ENCODE results near the gene TMEM229A. TPM values are rescaled to one million over a fixed set of nuclear protein-coding genes. Genes with fewer than 3 reads are reported as not detected.

The TMEM229A gene
- total RNA-seq, 1 experiment from 2014 or later: 0.74 TPM

- POLR2A ChIA-PET: no interaction called here
- TF ChIP-seq JAZF1 (CRISPR knock-in tag; IDR thresholded peaks at IDR 0.05): no peak
- no peak for TF ChIP-seq ELF4 (CRISPR knock-in tag; IDR thresholded peaks at IDR 0.05; ENCODE audit: low read depth)
- TF ChIP-seq ZNF317 (CRISPR knock-in tag; IDR thresholded peaks at IDR 0.05; ENCODE audit: borderline replicate concordance, low read depth): no peak
- no peak for TF ChIP-seq ZNF219 (CRISPR knock-in tag; IDR thresholded peaks at IDR 0.05; ENCODE audit: borderline replicate concordance)
- no peak for TF ChIP-seq ATF6 (CRISPR knock-in tag; IDR thresholded peaks at IDR 0.05)
- TF ChIP-seq IRF2 (CRISPR knock-in tag; IDR thresholded peaks at IDR 0.05; ENCODE audit: borderline replicate concordance, low read depth): no peak
- TF ChIP-seq GABPB1 (CRISPR knock-in tag; IDR thresholded peaks at IDR 0.05): no peak
- TF ChIP-seq IRF1 (CRISPR knock-in tag; IDR thresholded peaks at IDR 0.05): no peak
- TF ChIP-seq E2F5 (CRISPR knock-in tag; IDR thresholded peaks at IDR 0.05): no peak
- no peak for TF ChIP-seq ARID4B (CRISPR knock-in tag; IDR thresholded peaks at IDR 0.05; ENCODE audit: borderline replicate concordance)
- no peak overlapping the region for H3K27ac Mint-ChIP-seq
These were observed 33.9 kb downstream of the TMEM229A start for GRCh38 chr7:123998921-123999320.

GRCh38 chr7:123996327-123996625, 36.6 kb downstream of the TMEM229A start:
- Mint-ChIP-seq H3K4me1 (peaks cover 24% of the 10 kb centered on the region), H3K36me3 (peaks cover 1% of the 10 kb centered on the region; the same call in 1 of the 2 replicates), H3K4me3 (no peak overlapping the region), H3K27me3 (ENCODE audit: low read depth) (no peaks in the 10 kb centered on the region), H3K27ac (no peak overlapping the region), H3K9me3 (peaks cover 6% of the 10 kb centered on the region)
- no peak for TF ChIP-seq FOXK1 (CRISPR knock-in tag; IDR thresholded peaks at IDR 0.05)
- no peak for ATAC-seq
- ChIA-PET POLR2A (no interaction called here), CTCF (no interaction called here)
- DNase-seq (ENCODE audit: low spot score): no peak

More at GRCh38 chr7:123998921-123999320, 33.9 kb downstream of the TMEM229A start:
- H3K4me1 Mint-ChIP-seq: peaks cover 17% of the 10 kb centered on the region
- CTCF ChIA-PET: no interaction called here
- ATAC-seq (no peak), DNase-seq (ENCODE audit: low spot score) (no peak)
- H3K36me3 Mint-ChIP-seq: peaks cover 5% of the 10 kb centered on the region; the same call in 1 of the 2 replicates
- no peak overlapping the region for H3K4me3 Mint-ChIP-seq
- H3K27me3 Mint-ChIP-seq (ENCODE audit: low read depth): no peaks in the 10 kb centered on the region
- peaks cover 20% of the 10 kb centered on the region for H3K9me3 Mint-ChIP-seq

- Mint-ChIP-seq H3K4me1 (peaks cover 24% of the 10 kb centered on the region), H3K36me3 (no peaks in the 10 kb centered on the region), H3K27me3 (ENCODE audit: low read depth) (no peaks in the 10 kb centered on the region), H3K27ac (no peak overlapping the region), H3K4me3 (no peak overlapping the region), H3K9me3 (peaks cover under 1% of the 10 kb centered on the region; the same call in 1 of the 2 replicates)
- no peak for ATAC-seq
- TF ChIP-seq TEAD1 (CRISPR knock-in tag; IDR thresholded peaks at IDR 0.05) (no peak), ATF1 (CRISPR knock-in tag; IDR thresholded peaks at IDR 0.05) (no peak), CDX4 (CRISPR knock-in tag; IDR thresholded peaks at IDR 0.05; ENCODE audit: borderline replicate concordance) (no peak), JAZF1 (CRISPR knock-in tag; IDR thresholded peaks at IDR 0.05) (no peak), RORB (CRISPR knock-in tag; IDR thresholded peaks at IDR 0.05) (no peak), USF1 (CRISPR knock-in tag; IDR thresholded peaks at IDR 0.05) (no peak), MAX (CRISPR knock-in tag; IDR thresholded peaks at IDR 0.05) (no peak), RELA (CRISPR knock-in tag; IDR thresholded peaks at IDR 0.05; ENCODE audit: borderline replicate concordance) (no peak), NFE2L1 (CRISPR knock-in tag; IDR thresholded peaks at IDR 0.05) (no peak), SOX15 (CRISPR knock-in tag; IDR thresholded peaks at IDR 0.05) (no peak), IRF2 (CRISPR knock-in tag; IDR thresholded peaks at IDR 0.05; ENCODE audit: borderline replicate concordance, low read depth) (no peak), FOXJ3 (CRISPR knock-in tag; IDR thresholded peaks at IDR 0.05; ENCODE audit: borderline replicate concordance) (no peak), HMGA2 (CRISPR knock-in tag; IDR thresholded peaks at IDR 0.05) (no peak)
- DNase-seq (ENCODE audit: low spot score): no peak
- ChIA-PET CTCF (no interaction called here), POLR2A (no interaction called here)
These were observed 37.1 kb downstream of the TMEM229A start for GRCh38 chr7:123995617-123996326.

Data from WTC11 (cell line).